K562 (cell line): ENCODE results near the gene SEC22A. TPM values are rescaled to one million over a fixed set of nuclear protein-coding genes. Genes with fewer than 3 reads are reported as not detected.

ENCODE experiments used
- BHLHE40 ChIP-seq: IDR thresholded peaks from 2 replicates; pipeline ENCODE4 v1.6.1; 2011; ENCODE audit warnings: low read length, improper control_type of control experiment
- CBX8 ChIP-seq: fragments of 200-600 bp; sonication (generic); IDR thresholded peaks from 2 replicates; pipeline ENCODE4 v1.6.1; 2012; ENCODE audit warnings: borderline replicate concordance, mixed run types, low read depth, mild to moderate bottlenecking, moderate library complexity, mixed read lengths, low read length, control low read depth, inconsistent platforms; ENCODE audit not compliant: poor library complexity, severe bottlenecking; ENCODE audit errors: extremely low read depth
- CEBPG ChIP-seq, 3 experiments: fragments of 200-800 bp in 1 of 3; sonication (Bioruptor generic) in 1 of 3; sonication (generic) in 1 of 3; formaldehyde crosslinking in 1 of 3; IDR thresholded peaks in 2 of 3; conservative IDR thresholded peaks in 1 of 3; 2 replicates each; pipeline versions ENCODE4 v1.6.1 to v1.8.0; 2016 to 2022; ENCODE audit warnings: missing compliant biosample characterization in 2 of 3, missing genetic modification characterization in 2 of 3, mild to moderate bottlenecking in 1 of 3, missing genetic modification reagents in 1 of 3
- CREB1 ChIP-seq, 2 experiments: sonication (generic) in 1 of 2; formaldehyde crosslinking in 1 of 2; IDR thresholded peaks; 2 replicates each; pipeline versions ENCODE4 v1.6.1 to v1.8.0; 2012 to 2022; ENCODE audit warnings: inconsistent platforms in 1 of 2, mild to moderate bottlenecking in 1 of 2, missing genetic modification reagents in 1 of 2, moderate library complexity in 1 of 2
- CXXC5 ChIP-seq: fragments of 250-450 bp; sonication (Bioruptor Pico); IDR thresholded peaks from 2 replicates; pipeline ENCODE4 v1.8.0; 2022; ENCODE audit warnings: inconsistent platforms, mild to moderate bottlenecking, moderate library complexity
- FOXP1 ChIP-seq: sonication (generic); formaldehyde crosslinking; IDR thresholded peaks from 2 replicates; pipeline ENCODE4 v1.8.0; 2022; ENCODE audit warnings: mild to moderate bottlenecking, missing genetic modification reagents
- GABPB1 ChIP-seq: sonication (generic); formaldehyde crosslinking; IDR thresholded peaks from 2 replicates; pipeline ENCODE4 v1.8.0; 2022; ENCODE audit warnings: mild to moderate bottlenecking, missing genetic modification reagents
- MAZ ChIP-seq, 2 experiments: fragments of 450-650 bp in 1 of 2; sonication (generic) in 1 of 2; formaldehyde crosslinking; IDR thresholded peaks in 1 of 2; conservative IDR thresholded peaks in 1 of 2; 2 replicates each; pipeline versions ENCODE4 v1.4.0 to v1.5.0; 2020; ENCODE audit warnings: mild to moderate bottlenecking in 1 of 2, missing genetic modification reagents in 1 of 2
- RB1 ChIP-seq: fragments of 450-650 bp; IDR thresholded peaks from 2 replicates; pipeline ENCODE4 v1.6.1; 2017; ENCODE audit warnings: low read depth, mild to moderate bottlenecking
- SIN3B ChIP-seq: fragments of 450-650 bp; IDR thresholded peaks from 2 replicates; pipeline ENCODE4 v1.6.1; 2017; ENCODE audit warnings: low read depth, mild to moderate bottlenecking, moderate library complexity
- SRF ChIP-seq, 2 experiments: fragments of 250-450, 450-650 bp in 1 of 2; sonication (Bioruptor Pico) in 1 of 2; sonication (generic) in 1 of 2; formaldehyde crosslinking; IDR thresholded peaks; 2 replicates each; pipeline versions ENCODE4 v1.5.0 to v1.5.1; 2020 to 2022; ENCODE audit warnings: mild to moderate bottlenecking in 1 of 2, missing genetic modification reagents in 1 of 2
- TEAD1 ChIP-seq, 2 experiments: fragments of 450-650 bp in 1 of 2; sonication (generic) in 1 of 2; formaldehyde crosslinking; IDR thresholded peaks; 2 replicates each; pipeline versions ENCODE4 v1.4.0 to v1.8.0; 2020 to 2022; ENCODE audit warnings: mild to moderate bottlenecking in 2 of 2, missing genetic modification reagents in 1 of 2
- XRCC5 ChIP-seq: fragments of 200-400 bp; formaldehyde crosslinking; IDR thresholded peaks from 2 replicates; pipeline ENCODE4 v1.6.1; 2017; ENCODE audit warnings: low read depth, mild to moderate bottlenecking, low read length
- ZNF584 ChIP-seq: fragments of 200-800 bp; sonication (Bioruptor generic); IDR thresholded peaks from 2 replicates; pipeline ENCODE4 v1.6.1; 2016; ENCODE audit warnings: low read depth, mild to moderate bottlenecking, missing genetic modification characterization, missing compliant biosample characterization
- polyA plus RNA-seq, 8 experiments: library from polyadenylated mRNA; depleted of rRNA in 4 of 8; stranded (reverse) in 5 of 8; unstranded in 3 of 8; fragments of >200 nt; fragmentation: Nextera tagmentation in 2 of 8; fragmentation: Illumina TruSeq in 1 of 8; extraction: Ambion mirVana in 2 of 8; extraction: Trizol in 1 of 8; gene quantifications; 2 replicates each; pipeline versions ENCODE4 v1.2.1 to v1.2.3, GENCODE V29; 2011 to 2014; ENCODE audit warnings: inconsistent platforms in 1 of 8, missing spikeins in 1 of 8
- total RNA-seq, 7 experiments: library from RNA; depleted of rRNA in 6 of 7; stranded (reverse); fragments of >200 nt in 6 of 7; fragmentation: Illumina TruSeq in 2 of 7; extraction: Trizol in 2 of 7; gene quantifications; 2 replicates each; pipeline versions ENCODE4 v1.2.1 to v1.2.3, GENCODE V29; 2011 to 2021; ENCODE audit warnings: low replicate concordance in 1 of 7
- TF ChIP-seq, protein P1 (sequence below), 3 experiments: fragments of 200-800 bp in 1 of 3; sonication (Bioruptor generic) in 1 of 3; sonication (generic) in 1 of 3; formaldehyde crosslinking in 1 of 3; IDR thresholded peaks; 2 replicates each; pipeline versions ENCODE4 v1.6.1 to v1.8.0; 2016 to 2022; ENCODE audit warnings: mild to moderate bottlenecking in 2 of 3, missing compliant biosample characterization in 2 of 3, missing genetic modification characterization in 2 of 3, missing genetic modification reagents in 1 of 3
- TF ChIP-seq, protein P2 (sequence below), 2 experiments: fragments of 250-450 bp in 1 of 2; fragments of 450-650 bp in 1 of 2; sonication (Bioruptor Pico) in 1 of 2; IDR thresholded peaks; 2 replicates each; pipeline versions ENCODE4 v1.6.1 to v1.8.0; 2016 to 2021; ENCODE audit warnings: mild to moderate bottlenecking in 2 of 2, moderate library complexity in 2 of 2, missing compliant biosample characterization in 1 of 2, missing genetic modification characterization in 1 of 2
- TF ChIP-seq, protein P3 (sequence below): fragments of 450-650 bp; conservative IDR thresholded peaks from 2 replicates; pipeline ENCODE4 v1.6.1; 2016; ENCODE audit warnings: missing genetic modification characterization, low read depth, mild to moderate bottlenecking, missing compliant biosample characterization, moderate library complexity
- TF ChIP-seq, protein P4 (sequence below): IDR thresholded peaks from 2 replicates; pipeline ENCODE4 v1.6.1; 2011; ENCODE audit warnings: borderline replicate concordance, low read depth, mild to moderate bottlenecking, moderate library complexity, low read length; ENCODE audit not compliant: insufficient read depth, poor library complexity, severe bottlenecking

Gene SEC22A
- total and polyA plus RNA-seq, 9 of the 15 experiments (the other 6 are each of a cell fraction or from before 2014, with no cell fraction given), result 7.9 to 44.5 (median 20.5) TPM

DNA sequence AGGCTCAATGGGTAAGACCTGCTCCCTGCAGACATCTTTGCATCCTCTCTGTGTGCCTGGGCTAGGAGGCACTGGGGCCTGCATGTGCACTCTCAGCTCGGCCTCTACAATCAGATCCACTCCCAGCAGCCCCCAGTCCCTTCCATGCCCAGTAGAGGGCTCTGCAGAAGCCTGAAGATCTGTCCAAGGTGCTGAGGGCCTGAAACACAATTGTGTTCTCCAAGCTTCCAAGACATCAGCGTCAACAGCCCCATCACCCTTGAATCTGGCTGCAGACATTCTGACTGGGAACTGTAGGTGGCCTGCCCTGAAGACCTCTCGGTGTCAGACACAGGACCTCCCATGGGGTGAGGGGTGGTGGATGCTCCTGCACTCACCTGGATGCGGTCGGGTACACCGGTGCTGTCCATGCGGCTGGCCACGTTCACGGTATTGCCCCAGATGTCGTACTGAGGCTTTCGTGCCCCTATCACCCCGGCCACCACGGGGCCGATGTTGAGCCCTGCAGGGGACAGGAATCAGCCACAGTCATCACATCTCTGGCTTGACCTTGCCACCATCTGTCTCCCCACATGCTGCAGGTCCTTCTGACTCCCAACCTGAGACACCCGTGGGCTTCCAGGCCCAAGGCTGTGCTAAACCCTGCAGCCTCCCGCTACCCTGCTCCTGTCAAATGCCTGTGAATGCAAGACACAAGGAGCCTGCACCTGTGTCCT, 84.7 kb downstream of the SEC22A start (continued):
- TF ChIP-seq, protein P1, sequence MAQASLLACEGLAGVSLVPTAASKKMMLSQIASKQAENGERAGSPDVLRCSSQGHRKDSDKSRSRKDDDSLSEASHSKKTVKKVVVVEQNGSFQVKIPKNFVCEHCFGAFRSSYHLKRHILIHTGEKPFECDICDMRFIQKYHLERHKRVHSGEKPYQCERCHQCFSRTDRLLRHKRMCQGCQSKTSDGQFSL (CRISPR knock-in tag; IDR thresholded peaks at IDR 0.05), result 0 out of 2 replicates have a peak, but pooled peaks have one; percentile 35
- TF ChIP-seq, protein P1 (tag; IDR thresholded peaks at IDR 0.05), result no peak
- TF ChIP-seq, protein P2, sequence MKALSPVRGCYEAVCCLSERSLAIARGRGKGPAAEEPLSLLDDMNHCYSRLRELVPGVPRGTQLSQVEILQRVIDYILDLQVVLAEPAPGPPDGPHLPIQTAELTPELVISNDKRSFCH (CRISPR knock-in tag; IDR thresholded peaks at IDR 0.05), result no peak
- TF ChIP-seq, protein P2 (tag; IDR thresholded peaks at IDR 0.05), result peak; percentile 47; the same call in 1 of the 2 replicates
- TF ChIP-seq, protein P3, sequence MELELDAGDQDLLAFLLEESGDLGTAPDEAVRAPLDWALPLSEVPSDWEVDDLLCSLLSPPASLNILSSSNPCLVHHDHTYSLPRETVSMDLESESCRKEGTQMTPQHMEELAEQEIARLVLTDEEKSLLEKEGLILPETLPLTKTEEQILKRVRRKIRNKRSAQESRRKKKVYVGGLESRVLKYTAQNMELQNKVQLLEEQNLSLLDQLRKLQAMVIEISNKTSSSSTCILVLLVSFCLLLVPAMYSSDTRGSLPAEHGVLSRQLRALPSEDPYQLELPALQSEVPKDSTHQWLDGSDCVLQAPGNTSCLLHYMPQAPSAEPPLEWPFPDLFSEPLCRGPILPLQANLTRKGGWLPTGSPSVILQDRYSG (tag), result 0 out of 2 replicates have a peak, but pooled peaks have one; percentile 46
- TF ChIP-seq TEAD1 (CRISPR knock-in tag; IDR thresholded peaks at IDR 0.05) (0 out of 4 replicates have a peak, but pooled peaks of 1 of the 2 experiments have one; percentile 13), CBX8 (no peak), ZNF584 (CRISPR knock-in tag) (0 out of 2 replicates have a peak, but pooled peaks have one; percentile 49), SRF (CRISPR knock-in tag; IDR thresholded peaks at IDR 0.05) (peak in 1 of 2 experiments; percentile 47; a peak in 1 of 4 replicates), SIN3B (no peak), RB1 (peak; percentile 52; the same call in 1 of the 2 replicates), FOXP1 (0 out of 2 replicates have a peak, but pooled peaks have one; percentile 26), GABPB1 (CRISPR knock-in tag) (no peak), CEBPG (CRISPR knock-in tag; IDR thresholded peaks at IDR 0.05) (no peak), CEBPG (tag; conservative IDR thresholded peaks at IDR 0.05 in 1 of 2, IDR thresholded peaks at IDR 0.05 in 1 of 2) (no peak), MAZ (CRISPR knock-in tag; conservative IDR thresholded peaks at IDR 0.05 in 1 of 2, IDR thresholded peaks at IDR 0.05 in 1 of 2) (peak in 1 of 2 experiments; percentile 91; a peak in 3 of 4 replicates), CREB1 (IDR thresholded peaks at IDR 0.05) (no peak), CREB1 (CRISPR knock-in tag; IDR thresholded peaks at IDR 0.05) (0 out of 2 replicates have a peak, but pooled peaks have one; percentile 39), BHLHE40 (peak; percentile 26; the same call in 1 of the 2 replicates), CXXC5 (CRISPR knock-in tag) (peak; percentile 54), XRCC5 (peak; percentile 68; the same call in 1 of the 2 replicates)
- TF ChIP-seq, protein P4, sequence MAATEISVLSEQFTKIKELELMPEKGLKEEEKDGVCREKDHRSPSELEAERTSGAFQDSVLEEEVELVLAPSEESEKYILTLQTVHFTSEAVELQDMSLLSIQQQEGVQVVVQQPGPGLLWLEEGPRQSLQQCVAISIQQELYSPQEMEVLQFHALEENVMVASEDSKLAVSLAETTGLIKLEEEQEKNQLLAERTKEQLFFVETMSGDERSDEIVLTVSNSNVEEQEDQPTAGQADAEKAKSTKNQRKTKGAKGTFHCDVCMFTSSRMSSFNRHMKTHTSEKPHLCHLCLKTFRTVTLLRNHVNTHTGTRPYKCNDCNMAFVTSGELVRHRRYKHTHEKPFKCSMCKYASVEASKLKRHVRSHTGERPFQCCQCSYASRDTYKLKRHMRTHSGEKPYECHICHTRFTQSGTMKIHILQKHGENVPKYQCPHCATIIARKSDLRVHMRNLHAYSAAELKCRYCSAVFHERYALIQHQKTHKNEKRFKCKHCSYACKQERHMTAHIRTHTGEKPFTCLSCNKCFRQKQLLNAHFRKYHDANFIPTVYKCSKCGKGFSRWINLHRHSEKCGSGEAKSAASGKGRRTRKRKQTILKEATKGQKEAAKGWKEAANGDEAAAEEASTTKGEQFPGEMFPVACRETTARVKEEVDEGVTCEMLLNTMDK, result peak; percentile 94
